ENCODE data around the gene FBXL12. TPM values are rescaled to one million over a fixed set of nuclear protein-coding genes. Genes with fewer than 3 reads are reported as not detected.

The FBXL12 gene
- total RNA-seq, 2 donors from 2014 or later, result 17.6 to 50.6 TPM

DNA sequence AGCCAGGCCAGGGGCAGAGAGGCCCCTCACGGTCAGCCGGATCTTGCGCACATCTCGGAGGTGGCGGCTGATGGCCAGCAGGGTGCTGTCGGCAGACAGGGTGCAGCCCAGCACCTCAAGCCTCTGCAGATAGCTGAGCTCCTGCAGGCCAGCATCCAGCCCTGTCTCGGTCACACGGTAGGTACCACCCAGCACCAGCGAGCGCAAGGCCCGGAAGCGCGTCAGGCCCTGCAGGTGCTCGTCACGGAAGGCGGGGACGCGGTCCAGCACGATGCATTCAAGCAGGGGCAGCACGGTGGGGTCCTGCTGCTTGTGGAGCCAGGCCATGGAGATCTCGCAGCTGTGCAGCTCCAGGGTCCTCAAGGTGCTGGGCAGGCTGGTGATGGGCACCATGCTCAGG, 7.7 kb downstream of the FBXL12 start:
- Histone ChIP-seq H3K27ac (no peak overlapping the region), H3K4me3 (no peak overlapping the region), H3K27me3 (replicated peaks; ENCODE audit: insufficient read depth) (no peaks in the 10 kb centered on the region), H3K9me3 (no peaks in the 10 kb centered on the region), H3K36me3 (peaks cover 10 to 15% of the 10 kb centered on the region in 2 donors), H3K4me1 (replicated peaks) (no peaks in the 10 kb centered on the region)
- no peak for DNase-seq (ENCODE audit: low spot score)
- WGBS, result 98% methylated on average over 11 of the region's 21 CpGs
- intact Hi-C loops (cut with DNase I), result no loop called here
- no peak for TF ChIP-seq POLR2AphosphoS5 (IDR thresholded peaks at IDR 0.05)
- TF ChIP-seq, protein P1, sequence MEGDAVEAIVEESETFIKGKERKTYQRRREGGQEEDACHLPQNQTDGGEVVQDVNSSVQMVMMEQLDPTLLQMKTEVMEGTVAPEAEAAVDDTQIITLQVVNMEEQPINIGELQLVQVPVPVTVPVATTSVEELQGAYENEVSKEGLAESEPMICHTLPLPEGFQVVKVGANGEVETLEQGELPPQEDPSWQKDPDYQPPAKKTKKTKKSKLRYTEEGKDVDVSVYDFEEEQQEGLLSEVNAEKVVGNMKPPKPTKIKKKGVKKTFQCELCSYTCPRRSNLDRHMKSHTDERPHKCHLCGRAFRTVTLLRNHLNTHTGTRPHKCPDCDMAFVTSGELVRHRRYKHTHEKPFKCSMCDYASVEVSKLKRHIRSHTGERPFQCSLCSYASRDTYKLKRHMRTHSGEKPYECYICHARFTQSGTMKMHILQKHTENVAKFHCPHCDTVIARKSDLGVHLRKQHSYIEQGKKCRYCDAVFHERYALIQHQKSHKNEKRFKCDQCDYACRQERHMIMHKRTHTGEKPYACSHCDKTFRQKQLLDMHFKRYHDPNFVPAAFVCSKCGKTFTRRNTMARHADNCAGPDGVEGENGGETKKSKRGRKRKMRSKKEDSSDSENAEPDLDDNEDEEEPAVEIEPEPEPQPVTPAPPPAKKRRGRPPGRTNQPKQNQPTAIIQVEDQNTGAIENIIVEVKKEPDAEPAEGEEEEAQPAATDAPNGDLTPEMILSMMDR (IDR thresholded peaks at IDR 0.05), result no peak
- no peak for TF ChIP-seq POLR2A (IDR thresholded peaks at IDR 0.05)

DNA sequence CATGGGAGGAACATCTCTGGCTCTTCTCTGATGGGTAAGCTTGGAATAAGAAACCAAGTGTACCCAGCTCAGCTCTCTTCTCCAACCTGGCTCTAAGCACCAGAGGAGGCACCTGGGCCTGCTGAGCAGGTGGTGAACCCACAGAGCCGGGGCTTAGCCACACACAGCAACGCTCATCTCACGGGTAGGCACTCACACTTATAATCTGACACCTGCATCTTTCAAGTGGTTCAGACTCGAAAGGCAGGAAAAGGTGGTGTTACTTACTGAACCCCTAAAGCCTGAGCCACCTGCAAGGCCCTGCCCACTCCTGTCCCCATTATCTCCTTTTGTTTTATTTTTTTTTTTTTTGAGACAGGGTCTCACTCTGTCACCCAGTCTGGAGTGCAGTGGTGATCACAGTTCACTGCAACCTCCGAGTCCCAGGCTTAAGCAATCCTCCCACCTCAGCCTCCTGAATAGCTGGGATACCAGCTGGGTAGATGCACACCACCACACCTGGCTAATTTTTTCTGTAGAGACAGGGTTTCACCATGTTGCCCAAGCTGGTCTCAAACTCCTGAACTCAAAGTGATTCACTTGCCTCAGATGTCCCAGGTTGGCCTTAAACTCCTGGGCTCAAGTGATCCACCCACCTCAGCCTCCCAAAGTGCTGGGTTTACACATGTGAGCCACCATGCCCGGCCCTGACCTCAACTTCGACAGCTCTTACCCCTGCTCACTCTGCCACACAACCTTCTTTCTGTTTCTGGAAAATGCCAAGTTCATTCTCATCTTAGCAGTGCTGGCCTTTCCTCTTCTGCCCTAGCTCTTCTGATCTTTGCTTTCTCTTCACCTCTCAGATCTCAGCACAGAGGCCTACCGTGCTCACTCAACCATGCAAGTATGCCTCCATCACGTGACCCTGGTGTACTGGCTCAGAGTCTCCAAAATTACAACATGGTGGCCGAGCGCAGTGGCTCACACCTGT, 9.7 kb downstream of the FBXL12 start:
- Histone ChIP-seq H3K27me3 (replicated peaks; ENCODE audit: insufficient read depth) (no peaks in the 10 kb centered on the region), H3K4me1 (replicated peaks) (no peaks in the 10 kb centered on the region), H3K9me3 (no peaks in the 10 kb centered on the region), H3K4me3 (no peak overlapping the region), H3K27ac (no peak overlapping the region), H3K36me3 (peaks cover 10 to 15% of the 10 kb centered on the region in 2 donors)
- DNase-seq (ENCODE audit: low spot score), result no peak
- intact Hi-C loops (cut with DNase I), result no loop called here
- TF ChIP-seq POLR2A (IDR thresholded peaks at IDR 0.05) (no peak), POLR2AphosphoS5 (IDR thresholded peaks at IDR 0.05) (no peak)
- TF ChIP-seq, protein P1 (IDR thresholded peaks at IDR 0.05), result no peak
- 88% methylated on average over 11 of the region's 11 CpGs for WGBS

DNA sequence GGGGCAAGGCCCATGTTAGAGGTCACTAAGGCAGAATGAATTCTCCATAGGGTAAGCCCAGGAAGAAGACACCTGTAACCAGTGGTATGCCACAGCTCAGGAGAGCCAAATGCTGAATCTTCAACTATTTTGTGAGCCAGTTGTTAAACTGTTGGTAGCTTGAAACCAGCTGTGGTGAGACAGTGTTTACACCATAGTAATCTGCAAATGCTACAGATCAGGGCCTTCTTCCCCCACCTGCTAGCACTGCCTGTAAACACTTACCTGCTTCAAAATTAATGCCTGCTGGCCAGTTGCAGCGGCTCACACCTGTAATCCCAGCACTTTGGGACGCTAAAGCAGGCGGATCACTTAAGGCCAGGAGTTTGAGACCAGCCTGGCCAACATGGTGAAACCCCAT, 12.1 kb downstream of the FBXL12 start:
- H3K27me3 ChIP-seq (replicated peaks; ENCODE audit: insufficient read depth), result no peaks in the 10 kb centered on the region
- no peak for TF ChIP-seq POLR2A (IDR thresholded peaks at IDR 0.05)
- TF ChIP-seq, protein P1 (IDR thresholded peaks at IDR 0.05), result no peak
- no peak for TF ChIP-seq POLR2AphosphoS5 (IDR thresholded peaks at IDR 0.05)
- peaks cover 10 to 15% of the 10 kb centered on the region in 2 donors for H3K36me3 ChIP-seq

DNA sequence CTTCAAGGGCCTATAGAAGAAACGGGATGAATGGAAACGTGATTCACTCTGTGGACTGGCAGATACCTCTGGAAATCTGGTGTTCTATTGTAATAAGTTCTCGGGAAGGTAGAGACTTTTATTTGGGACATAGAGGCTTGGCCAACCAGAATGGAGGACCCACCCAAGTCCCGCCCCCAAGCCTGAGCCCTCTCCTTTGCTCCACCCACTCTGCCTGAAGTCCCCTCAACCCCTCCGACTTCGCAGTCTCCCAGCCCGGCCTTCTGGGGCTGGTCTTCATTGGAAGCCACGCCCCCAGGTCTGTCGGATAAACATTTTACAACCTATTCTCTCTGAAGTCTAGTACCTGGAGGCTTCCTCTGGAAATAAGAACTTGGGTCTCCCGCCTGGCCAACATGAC, 16.9 kb downstream of the FBXL12 start:
- WGBS, result 88% methylated on average over 10 of the region's 10 CpGs
- DNase-seq (ENCODE audit: low spot score), result no peak
- intact Hi-C loops (cut with DNase I), result no loop called here

More for the DNA sequence above, 12.1 kb downstream of the FBXL12 start:
- Histone ChIP-seq H3K4me3 (no peak overlapping the region), H3K4me1 (replicated peaks) (no peaks in the 10 kb centered on the region), H3K27ac (no peak overlapping the region), H3K9me3 (no peaks in the 10 kb centered on the region)
- intact Hi-C loops (cut with DNase I), result no loop called here
- no peak for DNase-seq (ENCODE audit: low spot score)
- 88% methylated on average over 3 of the region's 3 CpGs for WGBS

More for the DNA sequence above, 16.9 kb downstream of the FBXL12 start:
- no peaks in the 10 kb centered on the region for H3K27me3 ChIP-seq (replicated peaks; ENCODE audit: insufficient read depth)
- H3K4me1 ChIP-seq (replicated peaks), result no peaks in the 10 kb centered on the region
- TF ChIP-seq POLR2AphosphoS5 (IDR thresholded peaks at IDR 0.05) (no peak), POLR2A (IDR thresholded peaks at IDR 0.05) (no peak)
- TF ChIP-seq, protein P1 (IDR thresholded peaks at IDR 0.05), result no peak
- H3K27ac ChIP-seq, result no peak overlapping the region
- H3K36me3 ChIP-seq, result no peaks in the 10 kb centered on the region
- no peaks in the 10 kb centered on the region for H3K9me3 ChIP-seq
- no peak overlapping the region for H3K4me3 ChIP-seq

All from prostate gland (tissue), 2 donors.